Activated gamma-delta T cell treated with Interleukin-2 at 50 U/mL for 16 hours (primary cell): ENCODE results near the gene ZNF670.
"Not testable (repeated sequence)": the region's sequence is repeated elsewhere in the genome, so short reads cannot be mapped to it uniquely, and the experiment has no call there.

Experiments
- DNase-seq: peaks from one replicate; pipeline ENCODE4 v3.0.0-alpha.2; 2020

ZNF670 gene

GRCh38 chr1:247078258-247079140 is at the start of gene ZNF670:
Gene ZNF670 (minus strand): TSS chr1:247078811. CDS start chr1:247078596, 215 bp downstream.
- DNase-seq = peak; percentile 72

- DNase-seq = not testable (repeated sequence)
These were observed 49.1 kb upstream of the ZNF670 start for GRCh38 chr1:247127519-247128282.

- not testable (repeated sequence) for DNase-seq
These were observed 48.0 kb upstream of the ZNF670 start for GRCh38 chr1:247126601-247127000.

GRCh38 chr1:247126166-247126565 is 47.6 kb upstream of the ZNF670 start:
- DNase-seq = not testable (repeated sequence)

- no peak for DNase-seq
These were observed 42.8 kb upstream of the ZNF670 start for GRCh38 chr1:247121382-247121781.

- not testable (repeated sequence) for DNase-seq
These were observed 41.7 kb upstream of the ZNF670 start for GRCh38 chr1:247120408-247120668.

GRCh38 chr1:247119600-247120407 is 41.2 kb upstream of the ZNF670 start:
- DNase-seq = no peak

- no peak for DNase-seq
These were observed 40.4 kb upstream of the ZNF670 start for GRCh38 chr1:247118946-247119446.

GRCh38 chr1:247115545-247115944 is 36.9 kb upstream of the ZNF670 start:
- no peak for DNase-seq

GRCh38 chr1:247115141-247115510 is 36.5 kb upstream of the ZNF670 start:
- no peak for DNase-seq

- no peak for DNase-seq
These were observed 35.9 kb upstream of the ZNF670 start for GRCh38 chr1:247114351-247115140.

GRCh38 chr1:247113733-247114271 is 35.2 kb upstream of the ZNF670 start:
- DNase-seq = no peak

- DNase-seq = no peak
These were observed 34.5 kb upstream of the ZNF670 start for GRCh38 chr1:247113094-247113497.

- no peak for DNase-seq
These were observed 33.8 kb upstream of the ZNF670 start for GRCh38 chr1:247112479-247112781.

GRCh38 chr1:247111700-247112478 is 33.3 kb upstream of the ZNF670 start:
- no peak for DNase-seq

GRCh38 chr1:247111259-247111699 is 32.7 kb upstream of the ZNF670 start:
- DNase-seq = no peak

- no peak for DNase-seq
These were observed 32.1 kb upstream of the ZNF670 start for GRCh38 chr1:247110627-247111258.

GRCh38 chr1:247107694-247108093 is 29.1 kb upstream of the ZNF670 start:
- no peak for DNase-seq

- no peak for DNase-seq
These were observed 27.4 kb upstream of the ZNF670 start for GRCh38 chr1:247105966-247106365.

GRCh38 chr1:247104965-247105364 is 26.4 kb upstream of the ZNF670 start:
- no peak for DNase-seq
